ENCODE results near the gene HSD17B11. TPM values are rescaled to one million over a fixed set of nuclear protein-coding genes. Genes with fewer than 3 reads are reported as not detected.
A peak's percentile ranks its signal among the peaks of the same experiment; 100 is the strongest.
"Not testable (repeated sequence)": the region's sequence is repeated elsewhere in the genome, so short reads cannot be mapped to it uniquely, and the experiment has no call there.

The HSD17B11 gene
- total RNA-seq, 4 donors from 2014 or later, result 4.2 to 41.8 (median 13.7) TPM

DNA sequence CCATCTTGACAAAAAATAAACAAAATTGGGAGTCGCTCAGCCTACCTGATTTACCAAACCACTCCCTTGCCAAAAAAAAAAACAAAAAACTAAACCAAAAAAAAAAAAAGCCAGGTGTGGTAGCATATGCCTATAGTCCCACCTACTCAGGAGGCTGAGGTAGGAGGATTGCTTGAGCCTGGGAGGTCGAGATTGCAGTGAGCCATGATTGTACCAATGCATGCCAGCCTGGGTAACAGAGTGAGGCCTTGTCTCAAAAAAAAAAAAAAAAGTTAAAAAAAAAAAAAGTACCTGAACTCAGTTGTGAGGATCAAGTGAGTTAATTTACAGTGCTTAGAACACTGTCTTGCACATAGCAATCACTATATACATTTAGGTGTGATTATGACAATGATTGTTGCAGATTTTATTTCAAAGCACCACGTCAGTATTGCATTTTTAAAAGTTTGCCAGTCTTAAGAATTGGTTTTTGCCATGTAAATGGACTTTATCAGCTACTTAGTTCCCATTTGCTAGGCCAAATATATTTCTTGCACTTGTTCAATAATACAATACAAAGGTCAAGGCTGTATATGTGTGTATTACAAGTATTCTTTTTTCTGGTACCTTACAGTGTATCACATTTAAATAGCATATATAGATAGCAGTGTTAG, 36.0 kb upstream of the HSD17B11 start:
- TF ChIP-seq POLR2A (IDR thresholded peaks at IDR 0.05), result no peak
- TF ChIP-seq, protein P1, sequence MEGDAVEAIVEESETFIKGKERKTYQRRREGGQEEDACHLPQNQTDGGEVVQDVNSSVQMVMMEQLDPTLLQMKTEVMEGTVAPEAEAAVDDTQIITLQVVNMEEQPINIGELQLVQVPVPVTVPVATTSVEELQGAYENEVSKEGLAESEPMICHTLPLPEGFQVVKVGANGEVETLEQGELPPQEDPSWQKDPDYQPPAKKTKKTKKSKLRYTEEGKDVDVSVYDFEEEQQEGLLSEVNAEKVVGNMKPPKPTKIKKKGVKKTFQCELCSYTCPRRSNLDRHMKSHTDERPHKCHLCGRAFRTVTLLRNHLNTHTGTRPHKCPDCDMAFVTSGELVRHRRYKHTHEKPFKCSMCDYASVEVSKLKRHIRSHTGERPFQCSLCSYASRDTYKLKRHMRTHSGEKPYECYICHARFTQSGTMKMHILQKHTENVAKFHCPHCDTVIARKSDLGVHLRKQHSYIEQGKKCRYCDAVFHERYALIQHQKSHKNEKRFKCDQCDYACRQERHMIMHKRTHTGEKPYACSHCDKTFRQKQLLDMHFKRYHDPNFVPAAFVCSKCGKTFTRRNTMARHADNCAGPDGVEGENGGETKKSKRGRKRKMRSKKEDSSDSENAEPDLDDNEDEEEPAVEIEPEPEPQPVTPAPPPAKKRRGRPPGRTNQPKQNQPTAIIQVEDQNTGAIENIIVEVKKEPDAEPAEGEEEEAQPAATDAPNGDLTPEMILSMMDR (IDR thresholded peaks at IDR 0.05), result no peak
- 78 to 88% methylated on average over 3 of the region's 3 CpGs for WGBS, 2 donors
- DNase-seq, result no peak
- H3K27ac ChIP-seq, result no peak overlapping the region
- no peaks in the 10 kb centered on the region for H3K9me3 ChIP-seq
- no peak overlapping the region for H3K4me3 ChIP-seq
- H3K36me3 ChIP-seq, result no peaks in the 10 kb centered on the region
- H3K4me1 ChIP-seq, result peaks cover 1 to 33% (median 10%) of the 10 kb centered on the region in 3 donors
- intact Hi-C loops (cut with DNase I), result no loop called here
- no peaks in the 10 kb centered on the region for H3K27me3 ChIP-seq

DNA sequence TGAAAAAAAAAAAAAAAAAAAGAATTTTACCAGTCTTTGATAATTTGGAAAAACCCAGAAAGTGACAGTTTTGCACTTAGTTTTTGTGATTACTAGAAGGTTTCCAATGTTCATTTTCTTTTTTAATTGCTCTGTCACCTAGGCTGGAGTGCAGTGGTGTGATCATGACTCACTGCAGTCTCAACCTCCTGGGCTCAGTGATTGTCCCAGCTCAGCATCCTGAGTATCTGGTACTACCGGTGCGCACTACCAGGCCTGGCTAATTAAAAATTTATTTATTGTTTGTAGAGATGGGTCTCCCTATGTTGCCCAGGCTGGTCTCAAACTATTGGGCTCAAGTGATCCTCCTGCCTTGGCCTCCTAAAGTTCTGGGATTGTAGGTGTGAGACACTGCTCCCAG, 34.7 kb upstream of the HSD17B11 start:
- intact Hi-C loops (cut with DNase I), result no loop called here
- DNase-seq, result no peak
- Histone ChIP-seq H3K4me1 (peaks cover 5 to 42% (median 18%) of the 10 kb centered on the region in 3 donors), H3K9me3 (no peaks in the 10 kb centered on the region), H3K4me3 (no peak overlapping the region), H3K27ac (no peak overlapping the region), H3K27me3 (no peaks in the 10 kb centered on the region), H3K36me3 (no peaks in the 10 kb centered on the region)
- no peak for TF ChIP-seq POLR2A (IDR thresholded peaks at IDR 0.05)
- TF ChIP-seq, protein P1 (IDR thresholded peaks at IDR 0.05), result no peak
- WGBS, 2 donors, result 75 to 91% methylated on average over 2 of the region's 2 CpGs

DNA sequence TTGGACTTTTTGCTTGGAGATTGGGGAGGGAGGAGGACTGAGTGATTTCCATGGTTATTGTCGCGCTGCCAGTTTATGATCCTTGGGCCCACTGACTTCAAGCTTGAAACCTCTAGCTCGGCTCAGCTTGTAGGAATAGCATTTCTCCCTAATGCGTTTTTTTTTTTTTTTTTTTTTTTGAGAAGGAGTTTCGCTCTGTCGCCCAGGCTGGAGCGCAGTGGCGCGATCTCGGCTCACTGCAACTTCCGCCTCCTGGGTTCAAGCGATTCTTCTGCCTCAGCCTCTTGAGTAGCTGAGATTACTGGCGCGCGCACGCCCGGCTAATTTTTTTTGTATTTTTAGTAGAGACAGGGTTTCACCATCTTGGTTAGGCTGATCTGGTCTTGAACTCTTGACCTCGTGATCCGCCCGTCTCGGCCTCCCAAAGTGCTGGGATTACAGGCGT, 33.1 kb upstream of the HSD17B11 start:
- Histone ChIP-seq H3K4me1 (peaks cover 5 to 54% (median 18%) of the 10 kb centered on the region in 3 donors), H3K4me3 (peak overlapping the region in 3 of 4 donors; percentile 74 to 86 (median 79)), H3K27ac (peak overlapping the region in 1 of 4 donors; percentile 35)
- DNase-seq; H3K36me3 ChIP-seq; H3K9me3 ChIP-seq; H3K27me3 ChIP-seq; intact Hi-C loops (cut with DNase I): not testable (repeated sequence)
- WGBS, 2 donors, result 90 to 92% methylated on average over 21 to 22 of the region's 22 CpGs

DNA sequence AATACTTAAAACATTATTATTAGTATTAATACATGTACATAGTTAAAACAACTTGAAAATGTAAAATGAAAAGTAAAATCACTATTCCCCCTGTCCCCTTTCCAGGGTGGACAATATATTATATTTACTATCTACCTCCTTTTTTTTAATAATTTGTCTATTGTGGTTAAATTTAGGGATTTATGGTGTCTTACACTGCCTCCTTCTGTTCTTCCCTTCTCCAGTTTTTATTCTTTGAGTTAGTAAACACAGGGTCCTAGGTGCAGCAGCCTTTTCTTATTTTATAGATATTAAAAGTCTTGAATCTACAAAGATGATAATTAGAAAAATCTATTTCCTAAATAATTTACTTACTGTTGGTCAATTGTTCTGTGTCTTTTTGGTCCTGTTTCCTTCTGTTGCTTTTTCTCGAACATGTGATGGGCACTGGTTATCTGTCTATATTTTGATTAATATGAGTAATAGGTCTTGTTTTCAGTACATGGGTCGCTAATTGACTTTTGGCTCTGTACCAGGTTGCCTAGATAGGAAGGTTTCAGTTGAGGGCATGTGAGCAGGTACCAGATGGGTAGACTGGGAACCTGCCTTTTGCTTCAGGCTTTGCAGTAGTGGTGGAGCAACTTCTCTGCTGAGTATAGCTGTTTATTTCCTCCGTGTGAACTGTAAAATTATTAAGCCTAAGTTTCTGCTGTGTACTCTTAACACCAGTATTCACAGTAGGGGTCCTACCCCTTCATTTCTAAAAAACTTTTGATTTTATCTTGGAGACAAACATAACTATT, 32.5 kb upstream of the HSD17B11 start:
- Histone ChIP-seq H3K9me3 (no peaks in the 10 kb centered on the region), H3K4me1 (peaks cover 5 to 54% (median 18%) of the 10 kb centered on the region in 3 donors), H3K4me3 (peak overlapping the region; percentile 74 to 86 (median 82)), H3K27ac (peak overlapping the region in 3 of 4 donors; percentile 90 to 95 (median 93)), H3K27me3 (no peaks in the 10 kb centered on the region), H3K36me3 (no peaks in the 10 kb centered on the region)
- TF ChIP-seq POLR2A (IDR thresholded peaks at IDR 0.05), result no peak
- TF ChIP-seq, protein P1 (IDR thresholded peaks at IDR 0.05), result no peak
- no peak for DNase-seq
- intact Hi-C loops (cut with DNase I), result no loop called here
- WGBS, 2 donors, result 5 to 18% methylated on average over 3 of the region's 3 CpGs

DNA sequence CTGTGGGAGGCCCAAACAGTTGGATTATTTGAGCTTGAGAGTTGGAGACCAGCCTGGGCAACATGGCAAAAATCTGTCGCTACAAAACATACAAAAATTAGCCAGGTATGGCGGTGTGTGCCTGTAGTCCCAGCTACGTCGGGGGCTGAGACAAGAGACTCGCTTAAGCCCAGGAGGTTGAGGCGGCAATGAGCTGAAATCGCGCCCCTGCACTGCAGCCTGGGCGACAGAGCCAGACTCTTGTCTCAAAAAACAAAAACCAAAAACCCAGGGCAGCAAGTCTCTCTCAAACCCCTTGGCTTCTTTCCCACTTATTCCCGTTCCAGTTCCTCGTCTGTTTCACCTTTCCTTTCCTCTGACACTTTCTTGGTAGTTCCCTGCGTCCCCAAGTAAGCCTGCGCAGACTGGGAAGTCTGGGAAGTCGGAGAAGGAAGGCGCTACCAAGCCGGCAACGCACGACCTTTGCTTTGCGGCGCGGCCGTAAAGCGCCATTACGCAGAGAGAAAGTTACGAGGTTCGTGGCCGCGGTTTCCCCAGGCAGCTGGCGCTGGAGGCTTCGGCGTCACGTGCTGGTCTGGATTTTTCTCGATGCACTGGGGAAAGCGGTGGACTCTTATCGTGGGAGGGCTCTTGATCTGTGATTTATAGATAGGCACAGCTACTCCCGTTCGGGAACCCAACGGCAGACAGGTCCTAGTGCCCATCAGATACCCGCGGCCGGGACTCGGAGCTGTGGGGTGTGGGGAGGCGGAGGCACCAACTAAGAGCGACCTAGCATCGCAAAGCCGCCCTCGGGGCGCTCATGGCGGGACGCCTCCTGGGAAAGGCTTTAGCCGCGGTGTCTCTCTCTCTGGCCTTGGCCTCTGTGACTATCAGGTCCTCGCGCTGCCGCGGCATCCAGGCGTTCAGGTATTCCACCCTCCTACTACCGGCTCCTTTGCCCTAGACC, 31.4 kb upstream of the HSD17B11 start, which contains the start of gene NUDT9:
Gene NUDT9, plus strand, starts transcription at position 470 of the 949 bp plus-strand sequence. Its CDS starts 333 bp downstream, at position 803.
- peak within 1 kb of the TSS; percentile 74 to 86 (median 82) for H3K4me3 ChIP-seq
- peaks cover 5 to 54% (median 18%) of the 10 kb centered on the region in 3 donors for H3K4me1 ChIP-seq
- WGBS, 2 donors, result 1% methylated on average over 32 to 43 of the region's 58 CpGs
- TF ChIP-seq, protein P1 (IDR thresholded peaks at IDR 0.05), result no peak
- peak in 3 of 4 donors; percentile 60 to 79 (median 63) for TF ChIP-seq POLR2A (IDR thresholded peaks at IDR 0.05)
- no peaks in the 10 kb centered on the region for H3K9me3 ChIP-seq
- peak within 1 kb of the TSS; percentile 90 to 95 (median 93) for H3K27ac ChIP-seq
- no peaks in the 10 kb centered on the region for H3K36me3 ChIP-seq
- DNase-seq, result peak; percentile 70
- intact Hi-C loops (cut with DNase I), result no loop called here
- no peaks in the 10 kb centered on the region for H3K27me3 ChIP-seq

Data from esophagus squamous epithelium (tissue), 5 donors.